HG03196 (cell line): ENCODE results near the gene COBL.

Source experiments
- ATAC-seq: cut with Tn5 transposase; IDR thresholded peaks from one replicate; pipeline ENCODE4 v1.9.1; 2021; ENCODE audit not compliant: unreplicated experiment

COBL gene

DNA sequence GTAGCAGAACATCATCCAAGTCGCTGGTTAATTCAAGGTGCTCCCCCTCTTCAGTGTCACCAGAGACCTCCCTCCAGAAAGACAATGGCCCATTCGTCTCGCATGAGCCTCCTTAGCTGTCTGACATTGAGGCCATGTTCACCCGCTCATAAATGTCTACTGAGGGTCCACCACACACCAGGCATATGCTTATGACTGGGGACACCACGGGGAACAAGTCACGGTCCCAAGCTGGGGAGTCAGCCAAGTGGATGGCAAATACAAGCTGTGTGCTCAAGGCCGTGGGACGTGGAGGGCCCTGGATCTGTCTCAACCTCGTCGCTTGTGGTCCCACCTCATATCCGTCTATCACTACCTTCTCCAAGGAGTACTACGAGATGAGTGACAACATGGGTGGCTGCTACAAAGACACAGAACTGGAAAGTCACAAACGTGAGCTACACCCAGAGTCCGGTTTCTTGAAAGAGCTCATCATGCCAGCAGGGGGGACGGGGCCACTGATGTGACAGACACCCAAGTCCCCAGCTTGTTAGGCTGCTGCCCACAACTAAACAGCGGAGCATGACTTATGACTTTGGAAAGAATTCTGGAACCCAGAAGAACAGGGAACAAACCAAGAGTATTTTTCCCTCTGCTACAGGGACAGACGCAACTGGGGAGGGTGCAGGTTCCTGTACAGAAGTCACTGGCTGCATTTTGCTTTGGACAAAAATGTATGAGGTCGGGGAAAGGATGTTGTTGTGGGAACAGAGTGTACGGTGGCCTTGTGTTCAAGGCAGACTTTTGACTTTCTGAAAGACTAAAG is 189.6 kb downstream of the COBL start:
- no peak for ATAC-seq

DNA sequence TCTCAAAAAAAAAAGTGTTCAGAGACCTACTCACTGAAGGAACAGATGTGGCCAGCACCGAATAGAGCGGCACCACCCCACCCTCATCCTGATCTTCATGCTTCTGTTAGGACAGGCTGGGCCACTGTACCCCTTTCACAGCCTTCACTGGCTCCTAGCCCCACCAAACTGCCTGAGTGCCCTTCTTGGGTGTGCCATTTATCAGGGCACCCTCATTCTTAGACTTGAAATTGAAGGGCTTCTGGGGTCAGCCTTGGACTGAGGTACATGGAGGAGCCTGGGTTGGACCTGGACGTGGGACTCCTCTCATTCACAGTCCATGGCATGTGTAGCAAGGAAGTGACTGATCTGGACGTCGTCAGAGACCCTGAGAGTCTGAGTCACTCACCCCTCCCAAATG is 190.3 kb downstream of the COBL start:
- ATAC-seq, result no peak

- no peak for ATAC-seq
These were observed 192.3 kb downstream of the COBL start for GRCh38 chr7:51124321-51124720.

GRCh38 chr7:51123322-51124019 is 193.1 kb downstream of the COBL start:
- ATAC-seq, result no peak

GRCh38 chr7:51121931-51122425 is 194.6 kb downstream of the COBL start:
- no peak for ATAC-seq

DNA sequence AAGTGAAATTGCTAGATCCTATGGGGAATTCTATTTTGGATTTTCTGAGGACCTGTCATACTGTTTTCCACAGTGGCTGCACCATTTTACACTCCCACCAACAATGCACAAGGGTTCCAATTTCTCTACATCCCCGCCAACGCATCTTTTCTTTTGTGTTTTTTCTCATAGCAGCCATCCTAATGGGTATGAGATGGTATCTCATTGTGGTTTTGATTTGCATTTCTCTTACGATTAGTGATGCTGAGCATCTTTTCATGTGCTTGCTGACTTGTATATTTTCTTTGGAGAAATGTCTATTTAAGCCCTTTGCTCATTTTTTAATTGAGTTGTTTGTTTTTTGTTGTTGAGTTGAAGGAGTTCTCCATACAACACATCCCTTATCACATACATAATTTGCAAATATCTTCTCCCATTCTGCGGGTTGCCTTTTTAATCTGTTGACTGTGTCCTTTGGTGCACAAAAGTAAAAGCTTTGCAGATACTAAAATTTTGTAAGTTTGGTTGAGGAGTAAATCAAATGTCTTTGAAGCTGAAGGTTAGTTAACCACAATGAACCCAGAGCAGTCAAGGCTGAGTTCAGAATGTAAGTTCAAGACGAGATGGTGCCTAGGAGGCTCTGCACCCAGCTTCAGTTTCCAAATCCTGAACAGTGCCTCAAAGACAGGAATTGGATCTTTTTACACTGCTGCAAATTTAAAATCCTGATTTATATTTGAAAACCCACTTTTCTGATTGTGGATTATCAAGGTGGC is 195.4 kb downstream of the COBL start:
- no peak for ATAC-seq

GRCh38 chr7:51118628-51119027 is 198.0 kb downstream of the COBL start:
- no peak for ATAC-seq

- no peak for ATAC-seq
These were observed 202.1 kb downstream of the COBL start for GRCh38 chr7:51114501-51114900.

DNA sequence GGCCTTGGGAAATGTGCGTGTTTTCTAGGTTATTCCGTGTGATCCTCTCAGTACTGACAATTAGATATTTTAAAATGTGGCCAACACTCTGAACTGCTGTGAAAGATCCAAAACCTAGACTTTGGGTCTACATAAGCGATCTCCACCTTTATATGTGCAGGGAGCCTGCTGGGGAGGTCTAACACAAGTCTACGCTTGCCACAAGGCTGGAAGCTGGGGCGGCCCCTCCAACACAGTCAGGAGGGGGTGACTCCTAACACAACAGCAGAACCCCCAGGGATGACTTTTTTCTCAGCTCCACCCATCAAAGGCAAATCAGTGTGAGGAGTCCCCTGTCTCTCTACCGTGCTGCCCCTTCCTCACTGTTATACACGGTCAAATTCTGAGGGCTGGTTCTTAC is 202.6 kb downstream of the COBL start:
- ATAC-seq, result no peak

GRCh38 chr7:51113560-51113959 is 203.0 kb downstream of the COBL start:
- no peak for ATAC-seq

DNA sequence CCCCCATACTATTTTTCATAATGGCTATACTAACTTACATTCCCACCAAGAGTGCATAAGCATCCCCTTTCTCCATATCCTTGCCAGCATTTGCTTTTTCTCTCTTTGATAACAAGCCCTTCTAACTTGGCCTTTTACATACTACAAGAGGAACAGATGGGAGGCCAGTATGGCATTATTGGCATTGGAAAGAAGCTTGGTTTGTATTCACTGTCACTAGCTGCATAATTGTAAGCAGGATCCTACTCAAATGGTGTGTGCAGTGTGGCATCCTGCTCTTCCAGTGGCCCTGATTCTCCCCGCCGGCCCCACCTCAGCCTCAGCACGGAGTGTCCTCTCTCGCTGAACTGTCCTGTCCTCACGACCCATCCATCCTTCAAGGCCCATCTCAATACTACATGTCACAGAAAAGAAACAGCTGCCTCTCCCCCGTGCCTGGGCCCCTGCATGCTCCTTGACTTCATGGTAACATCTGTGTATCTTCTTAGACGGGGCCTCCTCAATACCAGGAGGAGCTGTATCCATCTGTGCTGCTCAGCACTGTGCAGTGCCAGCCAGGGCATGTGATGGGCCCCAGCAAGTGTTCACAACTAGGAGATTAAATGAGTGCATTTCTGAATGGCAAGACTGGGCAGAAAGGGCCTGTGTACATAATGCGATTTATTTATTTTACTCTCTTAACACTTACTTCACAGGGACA is 205.2 kb downstream of the COBL start:
- ATAC-seq, result no peak

DNA sequence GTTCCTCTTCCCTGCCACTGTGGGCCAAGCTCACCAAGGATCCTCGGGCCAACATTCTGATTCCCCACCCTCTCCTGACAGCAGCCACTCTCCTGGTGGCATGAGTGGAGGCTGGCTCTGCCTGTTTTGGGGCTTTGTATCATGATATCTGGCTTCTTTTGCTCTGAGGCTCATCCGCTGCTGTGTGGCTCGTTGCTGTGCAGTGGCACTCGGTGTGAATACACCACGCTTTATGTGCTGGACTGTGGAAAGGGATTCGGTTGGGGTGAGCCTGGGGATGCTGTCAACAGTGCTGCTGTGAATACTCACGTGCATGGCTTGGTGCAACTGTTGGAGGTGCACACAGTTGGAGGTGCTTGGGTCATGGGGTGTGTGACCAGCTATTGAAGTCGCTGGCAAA is 208.5 kb downstream of the COBL start:
- ATAC-seq, result no peak

DNA sequence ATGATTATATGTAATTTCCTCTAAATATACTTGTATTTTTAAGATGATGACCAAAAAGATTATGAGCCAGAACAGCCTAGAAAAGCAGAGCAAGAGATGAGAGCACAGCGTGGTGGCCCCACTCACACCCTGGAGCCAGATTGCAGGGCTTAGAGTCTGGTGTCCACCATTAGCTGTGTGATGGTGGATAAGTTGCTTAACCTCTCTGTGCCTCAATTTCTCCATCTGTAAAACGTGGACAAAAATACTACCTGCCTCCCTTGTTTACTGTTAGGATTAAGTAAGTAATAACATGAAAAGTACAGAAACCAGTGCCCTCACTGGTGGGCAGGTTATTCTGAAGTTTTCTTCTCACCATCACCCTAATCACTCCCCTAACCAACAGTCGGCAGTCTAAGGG is 212.3 kb downstream of the COBL start:
- no peak for ATAC-seq

- ATAC-seq, result no peak
These were observed 212.9 kb downstream of the COBL start for GRCh38 chr7:51103718-51104117.

GRCh38 chr7:51102828-51103227 is 213.8 kb downstream of the COBL start:
- ATAC-seq, result no peak

DNA sequence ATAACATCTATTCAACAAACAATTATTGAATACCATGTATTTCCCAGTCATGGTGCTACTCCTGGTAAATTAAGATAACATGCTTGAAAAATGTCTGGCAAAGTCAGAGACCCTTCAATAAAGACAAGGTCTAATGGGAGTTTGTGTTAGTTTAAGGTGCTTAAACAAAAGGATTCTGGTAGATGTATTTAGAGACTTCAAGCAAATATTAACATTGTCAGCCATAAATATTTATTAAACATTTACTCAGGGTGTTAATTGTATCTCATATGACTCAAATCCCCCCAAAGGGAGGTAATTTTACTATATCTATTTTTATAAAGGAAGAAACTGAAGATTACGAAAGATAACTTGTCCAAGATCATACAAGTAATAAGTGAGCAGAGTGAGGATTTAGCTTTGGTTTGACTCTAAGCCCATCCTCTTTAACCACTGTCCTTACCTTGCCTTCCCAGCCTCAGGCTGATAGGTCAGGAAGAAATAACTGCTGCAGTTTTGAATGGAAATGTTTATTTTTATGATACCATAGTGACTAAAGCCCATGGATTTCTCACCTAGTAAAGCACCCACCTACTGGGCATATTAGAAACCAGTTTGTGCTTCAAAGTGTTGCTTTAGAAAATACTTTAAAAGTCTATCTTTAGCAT is 215.4 kb downstream of the COBL start:
- no peak for ATAC-seq

DNA sequence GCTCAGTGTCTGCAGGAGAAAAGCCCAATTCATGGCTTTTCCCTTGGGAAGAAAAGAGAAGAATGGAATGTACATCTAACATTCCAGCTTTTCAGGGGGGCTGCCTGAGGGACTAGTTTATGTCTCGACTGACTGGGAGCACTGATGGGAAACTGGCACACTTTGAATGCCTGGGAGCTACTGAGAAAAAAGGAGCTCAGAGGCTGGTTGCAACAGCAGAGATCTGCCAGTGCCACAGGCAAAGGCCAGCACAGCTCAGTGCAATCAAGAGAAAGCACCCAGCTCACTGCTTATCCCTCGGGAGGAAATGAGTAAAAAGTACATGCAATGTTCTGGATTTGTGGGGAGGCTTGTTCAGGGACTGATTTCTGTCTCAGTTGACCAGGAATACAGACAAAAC is 226.2 kb downstream of the COBL start:
- ATAC-seq, result no peak

GRCh38 chr7:51085034-51085692 is 231.4 kb downstream of the COBL start:
- no peak for ATAC-seq

DNA sequence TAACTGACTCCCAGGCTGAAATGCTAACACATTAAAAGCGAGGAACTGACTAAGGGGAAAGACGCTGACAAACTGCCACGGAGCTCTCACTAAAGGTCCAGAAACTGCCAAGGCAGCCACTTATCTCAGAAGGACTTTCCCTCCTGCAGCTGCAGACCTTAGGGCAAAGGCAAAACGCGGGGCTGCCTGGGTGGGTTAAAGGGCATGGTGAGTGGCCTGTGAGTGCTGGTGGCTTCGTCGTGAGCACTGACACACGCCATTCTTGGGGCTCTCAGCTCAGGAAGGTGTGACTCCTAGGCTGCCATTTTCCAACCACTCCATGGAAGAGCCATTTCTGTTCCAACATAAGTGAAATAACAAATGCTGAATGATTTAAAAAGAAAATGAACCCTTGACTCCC is 232.5 kb downstream of the COBL start:
- ATAC-seq, result no peak

- ATAC-seq, result no peak
These were observed 233.6 kb downstream of the COBL start for GRCh38 chr7:51082940-51083533.
